ENCODE results near the gene AGMO.

- TF ChIP-seq JUN (IDR thresholded peaks at IDR 0.05) (no peak), USF2 (IDR thresholded peaks at IDR 0.05) (no peak)
These were observed 44.7 kb upstream of the AGMO start for GRCh38 chr7:15606561-15606960.
